NCI-H345 (cell line): ENCODE data around the gene SORCS3.

ENCODE experiments used
- DNase-seq: peaks from one replicate; lab custom pipeline; 2025; lab: John Stamatoyannopoulos, UW

Gene SORCS3

DNA sequence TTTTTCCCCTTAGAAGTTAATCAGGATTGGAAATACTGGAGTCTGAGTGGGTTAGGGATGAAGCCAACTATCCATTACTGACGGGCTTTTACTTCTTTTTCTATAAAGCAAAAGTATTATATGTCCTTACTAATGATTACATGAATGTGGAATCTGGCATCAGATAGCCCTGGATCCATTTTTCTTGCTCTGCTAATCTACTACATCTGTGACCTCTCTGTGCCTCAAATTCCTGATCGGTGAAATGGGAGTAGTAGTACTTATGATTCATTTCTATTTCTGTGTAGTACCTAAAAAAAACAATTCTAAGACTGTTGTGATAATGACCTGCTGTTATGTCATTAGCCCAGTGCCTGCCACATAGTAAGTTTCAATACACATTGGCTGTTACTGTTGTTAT is 621.6 kb downstream of the SORCS3 start:
- DNase-seq, result no peak

DNA sequence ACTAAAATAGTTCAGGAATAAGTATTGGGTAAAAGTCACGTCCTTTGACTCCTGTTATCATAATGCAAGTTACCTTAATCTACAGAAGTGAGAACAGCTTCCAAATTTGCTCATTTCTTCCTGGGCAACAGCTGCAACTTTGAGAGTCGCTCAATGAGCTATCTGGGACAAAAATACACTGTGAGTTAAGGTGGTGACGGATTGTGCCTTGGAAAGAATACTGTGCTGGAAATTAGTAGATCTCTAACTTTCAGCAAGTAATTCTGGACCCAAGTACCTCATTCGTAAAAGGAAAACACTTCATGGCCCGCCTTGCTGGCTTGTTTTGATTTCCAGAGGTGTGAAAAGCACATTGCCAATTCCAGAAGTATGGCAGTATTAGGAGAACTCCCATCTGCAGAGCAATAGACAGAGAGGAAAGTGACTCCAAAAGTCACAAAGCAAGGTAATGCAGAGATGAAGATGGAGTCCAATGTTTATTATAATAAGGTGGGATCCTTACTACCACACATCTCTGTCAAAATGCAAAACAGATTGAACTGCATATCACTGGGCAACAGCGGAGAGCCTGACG is 626.0 kb downstream of the SORCS3 start:
- no peak for DNase-seq

DNA sequence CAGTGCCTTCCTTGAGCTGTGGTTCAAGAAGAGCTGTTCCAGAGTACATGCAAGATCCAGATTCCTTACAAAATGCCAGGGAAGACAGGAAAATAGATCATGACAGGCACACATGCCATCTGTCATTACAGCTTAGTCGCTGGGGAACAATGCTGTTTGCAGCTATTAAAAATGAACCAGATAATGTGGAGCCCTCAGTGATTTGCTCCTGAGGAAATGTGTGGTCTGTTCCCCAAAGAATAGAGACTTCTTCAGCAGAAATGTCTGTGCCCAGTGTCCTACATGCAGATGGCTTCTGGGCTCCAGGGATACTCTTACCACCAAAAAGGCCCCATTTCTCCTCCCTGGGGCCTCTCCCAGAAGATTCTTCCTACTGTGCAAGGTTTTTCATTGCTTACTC is 627.9 kb downstream of the SORCS3 start:
- no peak for DNase-seq

DNA sequence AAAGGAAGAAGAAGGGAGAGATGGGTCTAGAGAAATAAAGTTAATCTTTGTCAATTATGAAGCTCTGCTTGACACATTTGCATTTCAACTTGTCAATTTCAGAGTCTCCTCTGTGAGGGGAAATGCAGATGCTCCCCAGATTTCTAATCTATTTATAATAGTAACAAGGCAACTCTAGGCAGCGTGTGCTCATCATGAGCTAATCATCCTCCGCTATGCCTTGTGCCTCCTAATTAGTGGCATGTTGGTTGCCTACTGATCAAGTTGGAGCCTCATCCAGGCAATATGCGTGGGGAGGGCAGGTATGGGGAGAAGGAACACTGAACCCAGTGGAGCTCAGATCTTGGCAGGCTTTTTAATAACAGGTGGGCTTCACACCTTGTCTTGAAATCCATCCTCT is 628.6 kb downstream of the SORCS3 start:
- DNase-seq, result no peak

DNA sequence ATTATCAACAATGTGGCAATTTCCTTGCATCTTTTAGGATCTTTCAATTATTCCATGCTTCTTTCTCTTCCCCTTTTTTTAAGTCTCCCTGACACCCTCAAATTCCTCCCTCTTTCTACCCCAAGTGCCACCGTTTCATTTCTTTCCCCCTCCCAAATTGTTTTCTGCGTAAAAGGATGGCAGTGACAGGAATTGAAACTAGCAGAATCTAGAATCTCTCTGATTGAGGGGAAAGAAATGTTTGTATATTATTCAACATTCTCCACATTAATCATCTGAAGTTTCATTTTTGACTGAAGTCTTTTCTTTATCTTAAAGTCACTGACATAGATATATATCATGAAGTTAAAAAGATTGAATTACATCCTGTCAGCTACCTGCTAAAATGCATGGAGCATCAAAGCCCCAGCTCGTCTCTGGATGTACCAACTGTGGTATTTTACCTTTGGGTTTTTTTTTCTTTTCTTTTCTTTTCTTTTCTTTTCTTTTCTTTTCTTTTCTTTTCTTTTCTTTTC is 633.5 kb downstream of the SORCS3 start:
- no peak for DNase-seq

DNA sequence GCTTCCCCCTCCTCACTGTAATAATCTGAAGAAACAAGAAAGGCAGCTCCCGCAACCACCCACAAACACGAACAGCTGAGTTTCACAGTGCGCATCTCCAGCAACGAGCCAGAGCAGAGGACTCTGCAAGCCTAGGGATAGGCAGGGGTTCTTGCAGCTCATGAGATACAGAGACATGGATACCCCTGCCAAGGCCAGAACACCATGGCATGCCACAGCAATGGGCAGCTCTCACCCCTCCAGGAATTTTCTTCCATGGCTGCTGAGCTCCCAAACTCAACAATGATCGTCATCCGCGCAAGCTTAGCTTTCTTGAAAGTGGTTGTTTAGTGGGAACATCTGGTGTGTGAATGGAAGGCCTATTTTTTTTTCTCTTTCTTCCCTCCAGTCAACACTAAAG is 637.3 kb downstream of the SORCS3 start:
- no peak for DNase-seq

DNA sequence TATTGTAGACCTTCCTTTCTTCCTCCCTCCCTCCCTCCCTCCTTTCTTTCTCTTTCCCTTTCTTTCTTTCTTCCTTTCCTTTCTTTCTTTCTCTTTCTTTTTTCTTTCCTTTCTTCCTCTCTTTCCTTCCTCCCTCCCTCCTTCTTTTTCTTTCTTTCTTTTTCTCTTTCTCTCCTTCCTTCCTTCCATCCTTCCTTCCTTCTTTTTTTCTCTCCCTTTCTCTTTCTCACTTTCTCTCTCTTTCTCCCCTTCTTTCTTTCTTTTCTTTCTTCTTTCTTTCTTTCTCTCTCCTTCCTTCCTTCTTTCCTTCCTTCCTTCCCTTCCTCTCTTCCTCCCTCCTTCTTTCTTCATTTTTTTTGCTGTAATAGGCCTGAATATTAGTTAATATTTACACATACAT is 638.0 kb downstream of the SORCS3 start:
- no peak for DNase-seq

DNA sequence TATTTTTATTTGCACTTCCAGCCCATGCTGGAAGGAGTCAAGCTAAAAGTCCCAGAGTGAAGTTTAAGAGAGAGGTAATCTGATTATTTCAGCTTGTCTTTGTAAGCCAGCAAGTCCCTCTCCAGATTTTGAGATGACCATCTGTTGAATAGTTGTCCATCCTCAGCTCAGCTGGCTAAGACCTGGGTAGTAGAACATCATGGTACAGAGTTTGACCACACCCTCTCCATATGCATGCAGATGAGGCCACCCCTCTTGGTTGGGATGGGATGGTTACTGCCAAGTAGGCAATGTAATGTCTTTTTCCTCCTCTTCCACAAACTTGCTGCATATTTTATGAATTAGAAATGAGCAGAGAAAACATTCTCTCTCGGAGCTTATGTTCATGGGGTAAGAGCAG is 639.8 kb downstream of the SORCS3 start:
- no peak for DNase-seq

DNA sequence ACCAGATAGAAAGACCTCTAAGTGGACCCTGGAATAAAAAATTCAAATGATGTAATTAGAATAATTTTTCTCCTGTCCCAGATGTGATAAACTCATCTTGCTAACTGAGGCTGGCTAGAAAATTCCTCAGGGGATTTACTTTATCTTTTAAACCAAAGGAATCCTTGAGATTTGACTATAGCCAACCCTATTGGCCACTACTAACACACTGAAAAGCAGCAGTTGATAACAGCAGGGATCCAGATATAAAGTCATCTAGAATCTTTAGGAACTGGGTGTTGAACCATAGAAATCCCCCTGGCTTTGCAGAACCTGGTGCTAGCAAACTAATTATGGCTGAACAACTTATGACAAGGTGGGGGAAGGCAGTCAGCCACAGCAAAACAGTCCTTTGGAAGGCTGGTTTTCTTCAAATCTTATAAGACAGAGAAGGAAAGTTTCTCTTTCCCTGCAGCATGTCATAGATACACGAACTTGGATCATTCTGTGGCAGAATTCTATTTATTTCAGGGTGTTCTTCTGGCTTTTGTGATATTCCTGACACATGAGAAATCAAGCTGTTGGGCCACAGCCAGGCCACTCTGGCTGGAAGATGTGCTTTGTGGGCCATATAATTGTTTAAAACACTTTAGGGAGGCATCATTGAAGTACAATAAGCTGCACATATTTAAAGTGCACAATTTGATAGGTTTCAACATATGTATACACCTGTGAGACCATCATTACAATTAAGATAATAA is 643.6 kb downstream of the SORCS3 start:
- no peak for DNase-seq

DNA sequence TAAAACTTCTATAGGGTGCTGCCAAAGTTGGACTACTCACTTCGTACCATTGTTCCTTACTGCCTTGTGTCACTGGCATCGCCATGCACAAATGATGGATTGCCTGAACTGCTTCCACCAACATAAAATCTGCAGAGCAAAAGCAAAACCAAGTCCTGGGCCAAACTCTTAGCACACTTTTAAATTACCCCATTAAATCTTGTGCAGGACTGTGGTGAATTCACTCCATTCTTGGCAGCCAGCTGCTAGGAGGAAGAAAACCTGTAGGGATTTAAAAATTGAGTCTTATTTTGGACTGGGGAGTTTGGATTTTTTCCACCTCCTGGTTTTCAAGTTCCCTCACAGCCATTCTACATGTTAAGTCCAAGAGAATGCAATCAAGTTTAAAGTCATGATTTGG is 646.9 kb downstream of the SORCS3 start:
- no peak for DNase-seq

DNA sequence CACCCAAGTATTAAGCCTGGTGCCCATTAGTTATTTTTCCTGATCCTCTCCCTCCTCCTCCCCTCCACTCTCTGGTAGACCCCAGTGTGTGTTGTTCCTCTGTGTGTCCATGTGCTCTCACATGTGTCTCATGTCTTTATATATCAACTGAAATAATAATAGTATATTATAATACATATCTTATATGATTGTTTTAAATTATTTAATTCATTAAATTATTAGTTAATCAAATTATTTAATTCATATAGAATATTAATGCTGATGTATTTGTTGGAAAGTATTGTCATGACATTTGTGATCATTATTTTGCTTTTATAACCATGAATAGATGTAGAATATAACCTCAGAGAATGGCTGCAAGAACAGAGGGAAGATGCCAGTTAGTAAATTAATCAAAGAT is 647.5 kb downstream of the SORCS3 start:
- DNase-seq, result no peak

DNA sequence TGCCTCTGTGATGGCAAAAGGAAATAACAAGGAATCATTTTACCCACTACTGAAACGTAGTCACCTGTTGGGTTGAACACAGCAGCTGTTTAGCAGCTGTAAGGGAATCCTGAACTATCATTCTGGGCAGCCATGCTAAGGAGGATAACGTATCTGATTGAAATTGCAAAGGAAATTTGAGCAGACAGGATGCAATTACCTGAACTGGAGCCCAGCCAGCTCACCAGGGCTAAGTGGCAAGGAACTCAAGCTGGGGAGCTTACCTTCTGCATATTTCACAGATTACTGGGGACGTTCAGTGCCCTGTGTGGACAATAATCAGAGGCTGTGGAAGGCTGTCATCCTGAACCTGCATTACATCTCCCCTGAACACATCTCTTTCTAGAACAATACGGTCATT is 650.5 kb downstream of the SORCS3 start:
- DNase-seq, result peak; percentile 44

DNA sequence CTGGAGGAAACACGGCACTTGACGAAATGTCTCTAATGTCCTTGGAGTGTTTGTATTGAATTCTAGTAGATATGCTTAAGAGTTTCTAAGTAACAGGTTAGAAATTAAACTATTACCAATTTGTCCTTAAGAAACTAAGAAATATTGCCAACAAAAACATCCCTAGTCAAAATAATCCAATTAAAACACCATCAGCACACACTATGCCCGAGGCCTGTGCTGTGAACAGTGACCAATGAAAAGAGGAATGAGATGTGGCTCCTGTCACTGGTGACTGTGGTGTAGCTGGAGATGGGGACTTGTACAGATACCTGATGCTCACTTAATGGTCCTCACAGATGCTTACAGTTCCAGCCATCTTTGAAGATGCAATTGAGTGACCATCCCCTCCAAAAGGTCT is 651.1 kb downstream of the SORCS3 start:
- DNase-seq, result no peak
